ENCODE data around the gene KIAA1671. TPM values are rescaled to one million over a fixed set of nuclear protein-coding genes. Genes with fewer than 3 reads are reported as not detected.

Gene KIAA1671
- total RNA-seq, 2 donors from 2014 or later: 26.2 to 27.4 TPM

DNA sequence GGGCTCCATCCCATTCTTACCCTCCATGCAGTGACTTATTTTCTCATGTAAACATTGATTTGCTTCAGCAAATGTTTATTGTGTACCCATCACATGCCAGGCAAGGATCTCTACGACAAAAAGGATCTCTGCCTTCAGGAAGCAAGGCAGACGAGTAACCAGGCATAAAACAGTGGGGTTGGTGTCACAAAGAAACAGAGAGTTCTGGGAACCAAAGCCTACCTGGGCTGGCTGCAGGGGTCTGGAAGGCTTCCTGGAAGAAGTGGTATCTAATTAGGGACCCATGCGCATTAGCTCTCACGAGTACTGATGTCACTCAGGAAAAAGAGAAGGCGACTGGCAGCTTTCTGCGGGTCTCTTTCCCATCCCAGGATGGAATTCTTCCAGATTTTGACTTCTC lies 44.5 kb downstream of the KIAA1671 start:
- intact Hi-C loops (cut with DNase I): no loop called here
- no peak for DNase-seq (ENCODE audit: low spot score)

DNA sequence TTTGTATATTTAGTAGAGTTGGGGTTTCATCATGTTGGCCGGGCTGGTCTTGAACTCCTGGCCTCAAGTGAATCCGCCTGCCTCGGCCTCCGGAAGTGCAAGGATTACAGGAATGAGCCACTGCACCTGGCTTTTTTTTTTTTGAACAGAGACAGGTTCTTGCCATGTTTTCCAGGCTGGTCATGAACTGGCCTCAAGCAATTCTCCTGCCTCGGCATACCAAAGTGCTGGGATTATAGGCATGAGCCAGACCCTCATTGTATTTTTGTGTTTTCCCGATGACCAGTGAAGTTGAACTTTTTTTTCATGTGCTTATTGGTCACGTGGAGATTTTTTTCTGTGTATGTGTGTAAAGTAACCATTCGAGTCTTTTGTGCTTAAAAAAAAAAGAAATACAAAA lies 48.2 kb downstream of the KIAA1671 start:
- no peak for DNase-seq (ENCODE audit: low spot score)
- intact Hi-C loops (cut with DNase I): no loop called here

- intact Hi-C loops (cut with DNase I): no loop called here
- DNase-seq (ENCODE audit: low spot score): no peak
Observed at GRCh38 chr22:25002241-25002985, 49.9 kb downstream of the KIAA1671 start.

DNA sequence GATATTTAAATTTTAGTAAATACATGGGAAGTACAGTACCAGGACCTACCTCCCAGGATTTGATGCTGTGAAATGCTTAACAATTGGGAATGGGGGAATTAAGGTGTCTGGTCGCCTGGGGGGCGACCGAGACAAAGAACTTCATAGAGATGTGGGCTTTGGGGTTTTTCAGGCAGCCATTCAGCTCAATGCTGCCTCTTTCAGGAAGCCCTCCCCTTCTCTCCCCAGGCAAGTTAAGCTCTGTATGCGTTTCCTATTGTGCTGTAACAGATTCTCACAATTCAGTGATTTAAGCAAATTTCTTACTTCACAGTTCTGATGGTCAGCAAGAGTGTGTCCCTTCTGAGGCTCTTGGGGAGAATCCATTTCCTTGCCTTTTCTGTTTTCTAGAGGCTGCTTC lies 53.8 kb downstream of the KIAA1671 start:
- intact Hi-C loops (cut with DNase I): no loop called here
- DNase-seq (ENCODE audit: low spot score): no peak

- intact Hi-C loops (cut with DNase I): no loop called here
- DNase-seq (ENCODE audit: low spot score): no peak
Observed at GRCh38 chr22:25007444-25008106, 55.1 kb downstream of the KIAA1671 start.

DNA sequence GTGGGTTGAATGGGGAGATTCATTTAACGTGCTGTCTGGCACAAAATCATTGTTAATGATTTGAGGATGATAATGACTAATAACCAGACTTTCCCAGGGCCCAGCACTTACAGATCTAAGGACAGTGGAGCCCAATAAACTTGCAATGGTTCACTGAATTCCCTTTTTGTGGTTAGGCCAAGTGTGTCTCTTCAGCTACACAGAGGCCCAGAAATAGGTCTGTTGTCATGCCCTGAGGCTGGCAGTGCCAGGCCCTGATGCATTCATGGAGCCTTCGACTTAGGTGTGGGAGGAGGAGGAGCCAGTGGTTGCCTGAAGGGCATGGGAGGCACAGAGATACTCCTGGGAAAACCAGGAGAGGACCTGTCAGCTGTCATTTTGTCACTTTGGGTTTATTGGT lies 56.1 kb downstream of the KIAA1671 start:
- no peak for DNase-seq (ENCODE audit: low spot score)
- intact Hi-C loops (cut with DNase I): no loop called here

GRCh38 chr22:25012741-25013143 lies 60.2 kb downstream of the KIAA1671 start:
- intact Hi-C loops (cut with DNase I): no loop called here

DNA sequence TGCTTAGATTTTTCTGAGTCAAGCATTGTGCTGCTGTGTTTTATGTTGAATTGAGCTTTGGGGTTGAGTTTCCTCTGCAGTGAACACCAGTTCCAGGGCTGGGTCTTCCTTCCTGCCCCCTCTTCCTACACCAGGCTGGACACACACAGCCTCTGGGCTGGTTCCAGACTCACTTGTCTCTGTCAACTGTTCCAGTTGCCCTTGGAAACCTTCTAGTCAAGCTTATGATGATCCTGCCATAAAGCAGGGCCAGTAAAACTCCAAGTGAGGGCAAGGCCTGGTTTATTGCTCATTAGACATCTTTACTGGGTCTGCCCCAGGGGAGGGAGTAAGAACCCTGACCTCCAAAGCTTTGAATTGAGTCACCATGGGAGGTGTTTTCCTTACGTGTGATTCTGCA lies 61.1 kb downstream of the KIAA1671 start:
- intact Hi-C loops (cut with DNase I): no loop called here
- no peak for DNase-seq (ENCODE audit: low spot score)

More at GRCh38 chr22:25012741-25013143, 60.2 kb downstream of the KIAA1671 start:
- no peak for DNase-seq (ENCODE audit: low spot score)

- intact Hi-C loops (cut with DNase I): no loop called here
- DNase-seq (ENCODE audit: low spot score): no peak
Observed at GRCh38 chr22:25014896-25015755, 62.6 kb downstream of the KIAA1671 start.

- intact Hi-C loops (cut with DNase I): no loop called here
- DNase-seq (ENCODE audit: low spot score): no peak
Observed at GRCh38 chr22:25016311-25016710, 63.8 kb downstream of the KIAA1671 start.

GRCh38 chr22:25018009-25018408 lies 65.5 kb downstream of the KIAA1671 start:
- intact Hi-C loops (cut with DNase I): no loop called here
- no peak for DNase-seq (ENCODE audit: low spot score)

- intact Hi-C loops (cut with DNase I): no loop called here
- no peak for DNase-seq (ENCODE audit: low spot score)
Observed at GRCh38 chr22:25019427-25020184, 67.1 kb downstream of the KIAA1671 start.

- peak; percentile 12 for DNase-seq (ENCODE audit: low spot score)
- intact Hi-C loops (cut with DNase I): no loop called here
Observed at GRCh38 chr22:25021409-25021808, 68.9 kb downstream of the KIAA1671 start.

GRCh38 chr22:25021976-25022711 lies 69.6 kb downstream of the KIAA1671 start:
- intact Hi-C loops (cut with DNase I): no loop called here
- DNase-seq (ENCODE audit: low spot score): peak; percentile 3

GRCh38 chr22:25023879-25024278 lies 71.4 kb downstream of the KIAA1671 start:
- DNase-seq (ENCODE audit: low spot score): no peak
- intact Hi-C loops (cut with DNase I): no loop called here

DNA sequence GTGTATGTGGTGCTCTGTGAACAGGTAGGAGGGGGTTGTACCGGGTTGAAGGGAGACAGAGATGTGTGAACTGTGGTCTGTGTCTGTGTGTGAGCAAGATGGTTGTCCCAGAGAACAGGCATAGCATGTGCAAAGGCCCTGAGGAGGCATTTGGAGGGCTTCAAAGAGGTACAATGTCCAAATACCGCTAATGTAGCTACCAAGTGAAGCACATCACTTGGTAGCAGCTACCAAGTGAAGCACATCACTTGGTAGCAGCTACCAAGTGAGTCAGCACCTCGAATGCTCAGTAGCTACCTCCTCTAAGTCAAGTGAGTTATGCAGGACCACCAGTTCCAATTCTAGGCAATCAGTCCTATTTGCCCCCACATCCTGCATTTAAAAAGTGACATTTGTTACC lies 72.4 kb downstream of the KIAA1671 start:
- no peak for DNase-seq (ENCODE audit: low spot score)
- intact Hi-C loops (cut with DNase I): no loop called here

DNA sequence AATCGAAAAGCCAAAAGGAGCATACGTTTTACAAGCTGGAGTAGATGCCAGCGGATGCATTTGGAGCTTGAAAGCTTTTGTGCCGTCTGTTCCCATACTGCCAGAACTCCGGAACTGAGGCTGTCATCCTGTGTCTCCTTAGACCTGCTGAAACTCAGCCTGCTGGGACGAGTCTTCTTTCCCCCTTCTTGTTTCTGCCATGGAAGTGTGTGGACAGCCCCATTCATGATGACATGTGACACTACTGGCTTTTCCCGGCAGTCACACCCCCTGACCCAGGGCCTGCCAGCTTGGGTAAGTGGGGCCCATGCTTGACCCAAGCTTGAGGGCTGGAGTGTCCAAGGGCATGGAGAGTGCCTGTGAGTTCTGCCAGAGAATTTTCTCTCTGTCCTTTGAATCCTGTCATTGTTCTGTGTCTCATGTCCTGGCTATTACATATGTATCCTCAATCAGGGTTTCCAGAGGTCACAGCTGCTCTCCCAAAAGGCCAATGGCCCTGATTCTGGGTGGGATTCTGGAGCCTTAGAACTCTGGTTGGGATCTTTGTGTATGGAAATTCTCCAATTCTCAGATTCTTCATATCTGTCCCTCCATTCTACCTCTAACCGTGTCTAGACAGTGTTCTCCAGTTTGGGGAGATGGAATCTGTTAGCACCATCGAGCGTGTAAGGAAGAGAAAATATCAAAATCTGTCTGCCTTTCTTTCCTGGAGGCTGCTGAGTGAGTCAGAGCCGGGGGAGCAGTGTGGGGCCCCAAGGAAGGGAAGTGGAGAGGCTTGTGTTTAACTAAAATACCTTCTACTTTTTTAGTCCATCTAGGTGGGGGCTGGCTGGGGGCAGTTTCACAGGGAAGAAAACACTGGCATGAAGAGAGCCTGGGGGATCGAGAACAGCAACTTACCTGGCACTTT lies 73.2 kb downstream of the KIAA1671 start:
- no peak for DNase-seq (ENCODE audit: low spot score)
- intact Hi-C loops (cut with DNase I): no loop called here
